GM12878 (cell line): ENCODE measurements around the gene UBE2O. TPM values are rescaled to one million over a fixed set of nuclear protein-coding genes. Genes with fewer than 3 reads are reported as not detected.

Source experiments
- ATAC-seq: fragments of 200-7000 bp; cut with Tn5 transposase; 3 replicates; pipeline ENCODE4 v1.9.1; 2020; ENCODE audit warnings: mild to moderate bottlenecking, moderate library complexity
- BruUV-seq: library from RNA; stranded (reverse); fragments of 400-500 nt; replicated peaks from 2 replicates; lab custom pipeline; 2021; lab: Mats Ljungman, UMichigan
- CTCF ChIA-PET: fragments of 300-600 bp; sonication (Branson Sonifier 250); formaldehyde crosslinking; extraction: SDS; loops from one replicate; lab custom pipeline; 2021; ENCODE audit warnings: inconsistent platforms; lab: Yijun Ruan, JAX
- POLR2A ChIA-PET: fragments of 350-600 bp; formaldehyde crosslinking; extraction: SDS; loops from one replicate; lab custom pipeline; 2021; ENCODE audit warnings: inconsistent platforms; lab: Charles Lee
- RAD21 ChIA-PET: fragments of 300-600 bp; sonication (Branson Sonifier 250); formaldehyde crosslinking; loops from one replicate; lab custom pipeline; 2023; ENCODE audit warnings: antibody characterized with exemption; ENCODE audit not compliant: unreplicated experiment; lab: Charles Lee
- SMC1A ChIA-PET: fragments of 300-600 bp; sonication (Branson Sonifier 250); formaldehyde crosslinking; loops from one replicate; lab custom pipeline; 2023; ENCODE audit not compliant: unreplicated experiment, uncharacterized antibody; lab: Charles Lee
- DNase-seq: peaks from one replicate; pipeline ENCODE4 v3.0.0-alpha.2; 2011; ENCODE audit warnings: low read depth, low spot score
- FAIRE-seq: peaks from 3 replicates; lab custom pipeline; 2011; peaks lifted over from hg19 to GRCh38; lab: Jason Lieb, UNC
- H2AFZ ChIP-seq: 2 replicates; pipeline ENCODE4 v1.6.0; 2011; ENCODE audit warnings: low read depth, low read length, control low read depth; ENCODE audit not compliant: control insufficient read depth
- H3K27ac ChIP-seq: 2 replicates; pipeline ENCODE4 v1.5.1; 2011; ENCODE audit warnings: control low read depth; ENCODE audit not compliant: control insufficient read depth, insufficient read depth
- H3K27me3 ChIP-seq, 2 experiments: replicated peaks in 1 of 2; 2 replicates each; pipeline versions ENCODE4 v1.6.0 to v1.6.1; 2011; ENCODE audit warnings: low read length in 1 of 2; ENCODE audit not compliant: control insufficient read depth in 2 of 2, insufficient read depth in 2 of 2
- H3K36me3 ChIP-seq, 2 experiments: 2 replicates each; pipeline ENCODE4 v1.5.1; 2011; ENCODE audit warnings: low read length in 1 of 2; ENCODE audit not compliant: control insufficient read depth in 2 of 2, insufficient read depth in 2 of 2
- H3K4me1 ChIP-seq: 2 replicates; pipeline ENCODE4 v1.6.1; 2011; ENCODE audit warnings: mild to moderate bottlenecking, low read length, moderate library complexity, mixed read lengths; ENCODE audit not compliant: control insufficient read depth, insufficient read depth
- H3K4me2 ChIP-seq: 2 replicates; pipeline ENCODE4 v1.6.0; 2011; ENCODE audit warnings: control low read depth; ENCODE audit not compliant: control insufficient read depth, insufficient read depth
- H3K4me3 ChIP-seq: fragments of 200-600 bp; sonication (generic); 2 replicates; pipeline ENCODE4 v1.5.1; 2016
- H3K79me2 ChIP-seq: 2 replicates; pipeline ENCODE4 v1.6.0; 2011; ENCODE audit warnings: low read length; ENCODE audit not compliant: control insufficient read depth, insufficient read depth
- H3K9ac ChIP-seq: 2 replicates; pipeline ENCODE4 v1.8.0; 2011; ENCODE audit warnings: low read length, control low read depth, mixed read lengths; ENCODE audit not compliant: control insufficient read depth, insufficient read depth
- H3K9me3 ChIP-seq: replicated peaks from 3 replicates; pipeline ENCODE4 v1.5.1; 2011; ENCODE audit warnings: mild to moderate bottlenecking, low read length; ENCODE audit not compliant: control insufficient read depth, insufficient read depth
- H4K20me1 ChIP-seq: 2 replicates; pipeline ENCODE4 v1.6.0; 2011; ENCODE audit not compliant: control insufficient read depth, insufficient read depth
- ATF7 ChIP-seq: fragments of 450-650 bp; IDR thresholded peaks from 2 replicates; pipeline ENCODE4 v1.6.1; 2016; ENCODE audit warnings: low read depth, mild to moderate bottlenecking
- CBX3 ChIP-seq: fragments of 200-600 bp; sonication (generic); IDR thresholded peaks from 2 replicates; pipeline ENCODE4 v1.6.1; 2016; ENCODE audit warnings: low read depth, borderline replicate concordance
- CBX5 ChIP-seq: sonication (generic); IDR thresholded peaks from 2 replicates; pipeline ENCODE4 v1.6.1; 2016; ENCODE audit warnings: low read depth, moderate library complexity, mild to moderate bottlenecking, inconsistent platforms
- KDM1A ChIP-seq: fragments of 200-600 bp; sonication (generic); IDR thresholded peaks from 2 replicates; pipeline ENCODE4 v1.6.1; 2016; ENCODE audit warnings: borderline replicate concordance
- NBN ChIP-seq: fragments of 450-650 bp; IDR thresholded peaks from 2 replicates; pipeline ENCODE4 v1.6.1; 2016
- PBX3 ChIP-seq: IDR thresholded peaks from 2 replicates; pipeline ENCODE4 v1.6.1; 2011; ENCODE audit warnings: mild to moderate bottlenecking, low read depth, low read length, moderate library complexity; ENCODE audit not compliant: insufficient replicate concordance
- POLR2AphosphoS2 ChIP-seq: IDR thresholded peaks from 2 replicates; pipeline ENCODE4 v1.6.1; 2011; ENCODE audit warnings: low read depth, mild to moderate bottlenecking, low read length, improper control_type of control experiment, moderate library complexity
- RUNX3 ChIP-seq: IDR thresholded peaks from 2 replicates; pipeline ENCODE4 v1.6.1; 2012; ENCODE audit warnings: low read length, inconsistent platforms
- TCF3 ChIP-seq: IDR thresholded peaks from 2 replicates; pipeline ENCODE4 v1.6.1; 2012; ENCODE audit warnings: low read depth, mild to moderate bottlenecking, low read length, borderline replicate concordance; ENCODE audit not compliant: insufficient read depth
- ZBED1 ChIP-seq: IDR thresholded peaks from 2 replicates; pipeline ENCODE4 v1.6.1; 2016; ENCODE audit warnings: borderline replicate concordance
- ZBTB40 ChIP-seq: fragments of 450-650 bp; IDR thresholded peaks from 2 replicates; pipeline ENCODE4 v1.6.1; 2016; ENCODE audit warnings: mild to moderate bottlenecking, moderate library complexity, borderline replicate concordance
- ZZZ3 ChIP-seq: IDR thresholded peaks from 2 replicates; pipeline ENCODE4 v1.6.1; 2011; ENCODE audit warnings: low read depth; ENCODE audit not compliant: control insufficient read depth, insufficient read length
- WGBS: methylation state at CpG from one replicate; pipeline ENCODE4 v1.1.6; 2016; ENCODE audit warnings: low lambda C conversion rate; ENCODE audit not compliant: insufficient replicate concordance, insufficient coverage; ENCODE audit errors: missing lambda C conversion rate; 5-methylcytosine and 5-hydroxymethylcytosine counted together
- in situ Hi-C: fragments of 300-500 bp; cut with MboI; formaldehyde crosslinking; loops from 9 replicates; pipeline ENCODE4 v1.14.3; 2018; ENCODE audit warnings: mixed read lengths
- intact Hi-C: fragments of 100-400 bp; cut with micrococcal nuclease; formaldehyde crosslinking; loops from one replicate; pipeline ENCODE4 v1.14.2; 2022; ENCODE audit not compliant: unreplicated experiment
- polyA plus RNA-seq, 11 experiments: library from polyadenylated mRNA; depleted of rRNA in 4 of 11; unstranded in 6 of 11; stranded (reverse) in 5 of 11; fragments of >200 nt; fragmentation: Nextera tagmentation in 4 of 11; fragmentation: Illumina TruSeq in 1 of 11; extraction: Ambion mirVana in 4 of 11; extraction: Trizol in 1 of 11; gene quantifications; 1 replicate in 1 of 11; 2 replicates in 10 of 11; pipeline versions ENCODE4 v1.2.1 to v1.2.3, GENCODE V29; 2011 to 2016; ENCODE audit warnings: inconsistent platforms in 2 of 11, missing spikeins in 2 of 11, low read depth in 1 of 11
- total RNA-seq, 4 experiments: library from RNA; depleted of rRNA in 3 of 4; stranded (reverse); fragments of >200 nt in 3 of 4; fragmentation: Illumina TruSeq in 1 of 4; extraction: Trizol in 1 of 4; gene quantifications; 2 replicates each; pipeline versions ENCODE4 v1.2.1 to v1.2.3, GENCODE V29; 2013 to 2021
- TF ChIP-seq, protein P1 (sequence below): IDR thresholded peaks from 2 replicates; pipeline ENCODE4 v1.6.1; 2011; ENCODE audit warnings: borderline replicate concordance, low read depth, mild to moderate bottlenecking, moderate library complexity, low read length; ENCODE audit not compliant: insufficient read depth, poor library complexity, severe bottlenecking
- TF ChIP-seq, protein P2 (sequence below): fragments of 450-650 bp; IDR thresholded peaks from 2 replicates; pipeline ENCODE4 v1.6.1; 2017; ENCODE audit warnings: borderline replicate concordance

The UBE2O gene
- total and polyA plus RNA-seq, 10 of the 15 experiments (the other 5 are each of a cell fraction or from before 2014, with no cell fraction given): 2.1 to 39.0 (median 14.1) TPM

GRCh38 chr17:76432004-76432403 is 20.9 kb downstream of the UBE2O start:
- Histone ChIP-seq H3K36me3 (0 out of 4 replicates have a peak, but pooled peaks cover 0 to 3% of the 10 kb centered on the region in 2 experiments), H2AFZ (no peak overlapping the region), H3K4me2 (no peak overlapping the region), H3K9me3 (no peaks in the 10 kb centered on the region), H3K4me1 (peaks cover 24% of the 10 kb centered on the region), H3K4me3 (no peak overlapping the region), H4K20me1 (no peaks in the 10 kb centered on the region; the same call in 1 of the 2 replicates), H3K27ac (no peak overlapping the region), H3K79me2 (peaks cover 40% of the 10 kb centered on the region), H3K9ac (no peak overlapping the region), H3K27me3 (no peaks in the 10 kb centered on the region)
- SMC1A ChIA-PET: no interaction called here
- TF ChIP-seq TCF3: no peak
- TF ChIP-seq PBX3: no peak
- TF ChIP-seq ZBED1: no peak
- no peak for TF ChIP-seq KDM1A
- TF ChIP-seq, protein P1, sequence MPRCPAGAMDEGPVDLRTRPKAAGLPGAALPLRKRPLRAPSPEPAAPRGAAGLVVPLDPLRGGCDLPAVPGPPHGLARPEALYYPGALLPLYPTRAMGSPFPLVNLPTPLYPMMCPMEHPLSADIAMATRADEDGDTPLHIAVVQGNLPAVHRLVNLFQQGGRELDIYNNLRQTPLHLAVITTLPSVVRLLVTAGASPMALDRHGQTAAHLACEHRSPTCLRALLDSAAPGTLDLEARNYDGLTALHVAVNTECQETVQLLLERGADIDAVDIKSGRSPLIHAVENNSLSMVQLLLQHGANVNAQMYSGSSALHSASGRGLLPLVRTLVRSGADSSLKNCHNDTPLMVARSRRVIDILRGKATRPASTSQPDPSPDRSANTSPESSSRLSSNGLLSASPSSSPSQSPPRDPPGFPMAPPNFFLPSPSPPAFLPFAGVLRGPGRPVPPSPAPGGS: no peak
- TF ChIP-seq CBX5: no peak
- TF ChIP-seq, protein P2, sequence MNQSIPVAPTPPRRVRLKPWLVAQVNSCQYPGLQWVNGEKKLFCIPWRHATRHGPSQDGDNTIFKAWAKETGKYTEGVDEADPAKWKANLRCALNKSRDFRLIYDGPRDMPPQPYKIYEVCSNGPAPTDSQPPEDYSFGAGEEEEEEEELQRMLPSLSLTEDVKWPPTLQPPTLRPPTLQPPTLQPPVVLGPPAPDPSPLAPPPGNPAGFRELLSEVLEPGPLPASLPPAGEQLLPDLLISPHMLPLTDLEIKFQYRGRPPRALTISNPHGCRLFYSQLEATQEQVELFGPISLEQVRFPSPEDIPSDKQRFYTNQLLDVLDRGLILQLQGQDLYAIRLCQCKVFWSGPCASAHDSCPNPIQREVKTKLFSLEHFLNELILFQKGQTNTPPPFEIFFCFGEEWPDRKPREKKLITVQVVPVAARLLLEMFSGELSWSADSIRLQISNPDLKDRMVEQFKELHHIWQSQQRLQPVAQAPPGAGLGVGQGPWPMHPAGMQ: no peak
- no peak for TF ChIP-seq CBX3
- TF ChIP-seq NBN: no peak
- TF ChIP-seq RUNX3: no peak
- TF ChIP-seq POLR2AphosphoS2: no peak
- no peak for TF ChIP-seq ATF7
- TF ChIP-seq ZBTB40: no peak
- TF ChIP-seq ZZZ3: no peak
- BruUV-seq: no TSS peak
- FAIRE-seq: no peak
- ATAC-seq: no peak
- 89% methylated on average over 6 of the region's 6 CpGs for WGBS
- no peak for DNase-seq
- intact Hi-C loops (no loop called here), in situ Hi-C loops (no loop called here)
- POLR2A ChIA-PET: no interaction called here
- RAD21 ChIA-PET: no interaction called here
- CTCF ChIA-PET: interaction anchor here (1.4 to 2.1 kb wide), 3 partner anchors 13 to 33 kb away, joined by 4 to 8 read pairs (median 4); no protein-coding TSS in a partner anchor
